GM19023 (cell line): ENCODE results near the gene C1orf116.

Experiments used
- ATAC-seq: cut with Tn5 transposase; IDR thresholded peaks from one replicate; pipeline ENCODE4 v1.9.1; 2021; ENCODE audit warnings: mild to moderate bottlenecking, moderate library complexity; ENCODE audit not compliant: unreplicated experiment

The C1orf116 gene

GRCh38 chr1:207020709-207021107, 11.8 kb downstream of the C1orf116 start:
- ATAC-seq = no peak

GRCh38 chr1:207020065-207020708, 12.4 kb downstream of the C1orf116 start:
- no peak for ATAC-seq

- ATAC-seq = no peak
These were observed 12.9 kb downstream of the C1orf116 start for GRCh38 chr1:207019661-207020060.

DNA sequence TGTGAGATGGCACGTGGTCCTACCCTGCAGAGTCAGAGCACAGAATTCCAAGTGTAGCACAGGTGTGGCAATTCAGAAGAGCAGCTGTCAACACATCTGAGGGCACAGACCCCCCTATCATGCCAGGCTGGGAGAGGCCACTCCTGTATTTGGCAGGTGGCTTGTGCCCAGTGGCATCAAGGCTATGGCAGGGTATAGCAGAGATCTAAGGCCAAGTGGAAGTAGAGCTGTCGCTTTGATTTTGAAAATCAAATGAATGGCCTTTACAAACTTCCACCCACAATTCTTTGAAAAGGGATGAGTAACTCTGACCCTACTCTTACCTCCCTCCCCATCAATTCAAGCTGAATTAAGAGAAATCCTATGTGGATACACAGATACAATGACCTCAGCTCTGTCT, 13.4 kb downstream of the C1orf116 start:
- no peak for ATAC-seq

DNA sequence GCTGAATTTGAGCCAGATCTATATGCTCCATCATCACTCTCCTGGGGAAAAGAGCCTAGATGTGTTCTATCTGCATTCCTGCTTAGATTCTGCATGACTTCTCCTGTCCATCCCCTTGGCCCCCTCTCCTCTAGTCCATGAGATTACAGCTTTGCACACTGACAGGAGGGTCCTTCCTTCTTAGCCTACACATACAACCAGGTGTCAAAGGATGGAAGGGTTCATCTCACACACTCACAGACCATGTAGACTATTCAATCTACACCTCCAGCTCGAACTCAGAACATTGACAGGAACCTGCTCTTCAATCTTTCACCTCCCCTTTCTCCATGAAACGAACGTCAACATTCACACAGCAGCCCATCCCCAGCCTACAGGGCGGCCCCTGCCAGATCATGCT, 13.8 kb downstream of the C1orf116 start:
- no peak for ATAC-seq

- ATAC-seq = no peak
These were observed 14.7 kb downstream of the C1orf116 start for GRCh38 chr1:207017615-207018559.

- ATAC-seq = no peak
These were observed 16.8 kb downstream of the C1orf116 start for GRCh38 chr1:207015791-207016190.

DNA sequence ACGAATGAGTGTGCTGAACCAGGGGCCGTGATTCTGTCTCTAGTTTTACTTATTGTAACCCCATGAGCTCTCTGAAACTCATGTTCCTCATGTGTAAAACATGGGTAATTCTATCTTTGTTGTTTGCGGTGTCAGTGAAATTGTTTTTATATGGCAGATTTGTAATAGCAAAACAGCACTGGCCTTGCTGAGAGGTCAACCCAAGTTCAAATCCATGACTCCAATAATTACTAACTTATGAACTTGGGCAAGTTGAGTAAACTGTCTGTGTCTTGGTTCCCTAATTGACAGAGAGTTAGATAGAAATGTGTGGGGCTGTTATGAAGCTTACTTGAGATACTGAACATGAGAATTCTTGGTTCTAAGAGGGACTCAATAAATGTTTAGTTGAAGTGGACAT, 17.8 kb downstream of the C1orf116 start:
- ATAC-seq = no peak

DNA sequence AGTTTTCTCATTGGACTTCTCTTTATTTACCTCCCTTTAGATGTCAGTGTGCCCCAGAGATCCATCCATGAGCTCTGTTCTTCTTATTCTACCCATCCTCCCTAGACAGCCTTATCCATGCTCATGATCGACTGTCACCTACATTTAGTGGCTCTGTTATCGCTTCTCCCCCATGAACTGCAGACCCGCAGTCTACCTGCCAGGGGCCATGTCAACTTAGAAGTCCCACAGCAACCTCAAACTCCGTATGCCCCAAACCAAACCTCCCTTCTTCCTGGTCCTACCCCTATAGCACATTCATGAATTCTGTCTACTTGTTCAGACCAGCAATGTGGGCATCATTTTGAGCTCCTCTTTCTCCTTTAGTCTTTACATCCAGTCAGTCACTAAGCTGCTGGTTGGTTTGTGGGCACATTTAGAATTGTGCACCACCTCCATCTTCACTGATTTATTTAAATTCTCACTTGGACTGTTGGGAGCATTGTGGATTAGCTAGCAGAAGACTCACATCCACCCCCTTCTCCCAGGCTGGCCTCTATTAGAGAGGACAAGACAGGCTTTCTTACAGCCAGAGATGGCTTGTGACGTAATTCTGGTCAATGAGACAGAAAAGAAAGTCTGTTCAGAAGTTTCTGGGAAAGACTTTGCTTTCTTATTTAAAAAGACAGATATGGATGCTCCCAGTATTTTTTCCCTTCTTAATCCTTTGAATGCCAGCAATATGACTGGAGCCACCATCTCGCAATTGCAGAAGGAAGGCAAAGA, 19.1 kb downstream of the C1orf116 start:
- ATAC-seq = no peak

DNA sequence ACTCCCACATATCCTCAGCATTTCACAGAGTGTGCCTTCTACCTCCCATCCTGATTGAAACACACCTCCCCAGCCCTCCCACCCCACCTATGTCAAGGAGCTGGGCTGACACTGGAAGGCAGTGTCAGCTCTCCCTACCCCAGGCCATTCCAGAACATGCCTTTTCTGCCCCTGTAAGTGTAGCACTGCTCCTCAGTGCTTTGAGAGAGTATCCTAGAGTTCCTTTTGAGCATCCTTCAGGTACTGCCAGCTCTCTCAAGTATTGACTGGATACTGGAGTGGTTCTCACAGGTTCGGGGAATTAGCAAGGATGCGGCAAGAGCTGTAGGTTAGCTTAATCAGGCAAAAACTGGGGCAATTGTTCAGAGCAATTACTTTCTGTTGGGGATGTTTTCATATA, 21.8 kb downstream of the C1orf116 start:
- no peak for ATAC-seq

- ATAC-seq = no peak
These were observed 22.6 kb downstream of the C1orf116 start for GRCh38 chr1:207009945-207010344.

- no peak for ATAC-seq
These were observed 23.2 kb downstream of the C1orf116 start for GRCh38 chr1:207009182-207009850.

DNA sequence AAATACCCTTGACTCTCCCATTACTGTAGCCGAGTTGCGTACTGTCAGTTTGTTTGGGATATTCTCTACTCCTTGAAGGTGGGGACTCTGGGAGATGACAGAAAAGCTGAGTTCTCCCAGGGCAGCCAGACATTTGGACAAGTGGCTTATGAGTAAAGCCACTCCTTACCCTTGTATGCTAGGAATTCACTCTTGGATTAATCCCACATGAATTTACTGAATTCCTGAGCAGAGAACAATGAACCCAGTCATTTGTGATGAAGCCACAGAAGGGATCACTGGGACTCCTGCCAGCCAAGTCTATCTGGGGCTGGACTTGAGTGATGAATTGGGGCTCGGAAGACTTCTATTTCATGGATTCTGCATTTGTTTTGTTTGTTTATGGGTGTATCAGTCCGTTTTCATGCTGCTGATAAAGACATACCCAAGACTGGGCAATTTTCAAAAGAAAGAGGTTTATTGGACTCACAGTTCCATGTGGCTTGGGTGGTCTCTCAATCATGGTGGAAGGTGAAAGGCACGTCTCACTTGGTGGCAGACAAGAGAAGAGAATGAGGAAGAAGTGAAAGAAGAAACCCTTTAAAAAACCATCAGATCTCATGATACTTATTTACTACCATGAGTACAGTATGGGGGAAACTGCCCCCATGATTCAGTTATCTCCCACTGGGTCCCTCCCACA, 25.1 kb downstream of the C1orf116 start:
- no peak for ATAC-seq

- ATAC-seq = no peak
These were observed 25.6 kb downstream of the C1orf116 start for GRCh38 chr1:207006914-207007313.

DNA sequence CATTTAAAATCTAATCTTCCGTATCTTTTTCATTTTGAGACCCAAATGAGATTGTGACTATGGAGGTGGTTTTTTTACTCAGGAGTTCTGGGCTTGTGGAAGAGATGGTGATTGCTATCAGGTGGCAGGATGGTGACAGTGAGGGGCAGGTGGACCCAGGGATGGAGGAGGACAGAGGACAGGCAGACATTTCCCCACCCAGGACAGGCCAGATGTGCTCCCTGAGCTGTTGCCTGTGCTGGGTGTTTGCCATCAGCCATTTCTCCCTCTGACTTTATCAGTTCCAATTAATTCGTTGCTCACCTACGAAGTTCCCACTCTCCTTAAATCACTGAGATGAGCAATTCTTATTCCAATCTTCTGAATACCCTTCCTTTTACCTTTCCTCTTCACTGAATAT, 26.5 kb downstream of the C1orf116 start:
- no peak for ATAC-seq

GRCh38 chr1:207004931-207005830, 27.4 kb downstream of the C1orf116 start:
- no peak for ATAC-seq

DNA sequence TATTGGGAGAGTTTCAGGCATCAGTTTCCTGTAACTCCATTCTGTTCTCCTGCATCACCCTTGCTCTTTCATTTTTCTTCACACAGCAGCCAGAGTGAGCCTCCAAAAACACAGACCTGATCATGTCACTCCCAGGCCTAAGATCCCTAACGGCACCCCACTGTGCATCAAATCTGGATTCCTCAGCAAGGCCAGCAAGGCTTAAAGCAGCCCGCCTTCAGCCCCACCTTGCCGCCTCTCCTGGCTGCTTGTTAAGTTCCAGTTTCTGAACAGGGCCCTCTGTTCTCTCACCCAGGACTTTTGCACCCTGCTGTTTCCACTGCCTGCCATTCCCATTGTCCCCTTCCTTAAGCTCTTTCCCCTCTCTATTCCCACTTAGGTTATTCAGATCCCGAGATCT, 29.3 kb downstream of the C1orf116 start:
- ATAC-seq = no peak

DNA sequence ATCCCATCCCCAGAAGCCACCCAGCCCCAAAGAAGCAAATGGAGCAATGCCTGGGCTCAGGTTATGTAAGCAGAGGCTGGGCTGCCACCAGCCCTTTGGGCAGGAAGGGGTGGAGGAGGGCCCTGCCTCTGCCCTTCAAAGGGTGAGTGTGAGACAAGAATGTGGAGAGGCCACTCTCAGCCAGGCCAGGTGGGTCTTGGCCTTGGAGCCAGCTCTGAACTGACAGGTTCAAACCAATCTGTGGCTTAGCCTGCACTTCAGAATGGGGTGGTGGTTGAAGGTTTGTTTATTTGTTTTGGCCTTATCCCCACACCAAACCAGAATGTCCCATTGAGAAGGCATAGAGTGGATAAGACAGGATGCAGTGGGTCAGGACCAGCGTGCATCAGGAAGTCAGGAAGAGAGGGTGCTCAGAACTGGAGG, 29.8 kb downstream of the C1orf116 start:
- ATAC-seq = no peak

- ATAC-seq = no peak
These were observed 30.9 kb downstream of the C1orf116 start for GRCh38 chr1:207001492-207002245.
